Stomach (tissue), 4 donors: ENCODE data around the gene UNC5A.

ENCODE experiments used
- CTCF ChIP-seq, 7 experiments: fragments of 450-650 bp in 4 of 7; fragments of 200-600 bp in 3 of 7; sonication (generic) in 3 of 7; IDR thresholded peaks; one replicate each; pipeline ENCODE4 v1.5.1; 2016 to 2019; ENCODE audit warnings: antibody characterized with exemption in 7 of 7, control low read depth in 2 of 7, mild to moderate bottlenecking in 1 of 7
- POLR2A ChIP-seq, 4 donors: fragments of 450-650 bp; IDR thresholded peaks; one replicate each; pipeline ENCODE4 v1.6.1; 2016; ENCODE audit warnings: antibody characterized with exemption in 4 of 4, control low read depth in 2 of 4, mild to moderate bottlenecking in 1 of 4, moderate library complexity in 1 of 4
- POLR2AphosphoS5 ChIP-seq, 3 donors: sonication (generic); formaldehyde crosslinking; IDR thresholded peaks; one replicate each; pipeline ENCODE4 v1.6.1; 2016; ENCODE audit warnings: antibody characterized with exemption in 3 of 3

GRCh38 chr5:176843673-176844072 is 33.3 kb downstream of the UNC5A start:
- no peak for TF ChIP-seq CTCF (IDR thresholded peaks at IDR 0.05)
- no peak for TF ChIP-seq POLR2A (IDR thresholded peaks at IDR 0.05)
- TF ChIP-seq POLR2AphosphoS5 (IDR thresholded peaks at IDR 0.05) = no peak
